Testis (tissue), 2 donors: ENCODE data around the gene TPO.

ENCODE experiments used
- POLR2A ChIP-seq: fragments of 450-650 bp; IDR thresholded peaks from one replicate; pipeline ENCODE4 v1.6.1; 2017; ENCODE audit warnings: antibody characterized with exemption, mild to moderate bottlenecking, moderate library complexity
- TF ChIP-seq, protein P1 (sequence below), 3 experiments: fragments of 450-650 bp in 2 of 3; fragments of 200-600 bp in 1 of 3; sonication (generic) in 1 of 3; IDR thresholded peaks; one replicate each; pipeline ENCODE4 v1.5.1; 2016 to 2019; ENCODE audit warnings: antibody characterized with exemption in 3 of 3, mild to moderate bottlenecking in 2 of 3, moderate library complexity in 1 of 3

DNA sequence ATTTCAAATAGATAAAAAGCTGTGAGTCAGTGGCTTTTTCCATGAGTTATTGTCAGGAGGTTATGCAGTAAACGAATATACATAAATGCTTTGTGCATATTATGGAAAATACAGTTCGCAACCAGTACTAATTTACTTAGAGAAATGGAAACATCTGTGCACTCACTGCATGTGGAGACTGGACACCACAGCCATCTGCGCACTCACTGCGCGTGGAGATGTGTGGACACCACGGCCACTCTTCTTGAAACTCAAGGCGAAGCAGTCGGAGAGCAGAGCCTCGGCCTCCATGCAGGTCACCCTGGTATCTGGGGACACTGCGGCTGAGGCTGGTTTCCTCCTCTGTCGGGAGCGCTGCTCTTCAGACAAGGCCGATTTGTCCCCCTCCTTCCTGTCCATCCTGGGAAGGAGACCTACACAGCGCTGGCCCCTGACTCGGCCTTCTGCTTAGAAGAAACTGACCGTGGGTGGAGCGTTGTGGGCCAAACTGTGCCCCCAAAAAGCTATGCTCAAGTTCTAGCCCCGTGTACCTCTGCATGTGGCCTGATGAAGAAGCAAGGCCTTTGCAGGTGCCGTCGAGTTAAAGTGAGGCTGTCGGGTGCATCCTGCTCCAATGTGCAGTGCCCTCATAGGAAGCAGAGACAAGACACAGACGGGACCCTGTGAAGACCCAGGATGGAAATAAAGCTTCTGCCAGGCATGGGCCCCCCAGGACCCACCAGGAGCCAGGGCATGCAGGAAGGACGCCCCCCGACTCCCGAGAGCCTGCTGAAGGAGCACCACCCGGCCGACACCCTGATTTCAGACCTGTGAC lies 88.0 kb downstream of the TPO start:
- TF ChIP-seq, protein P1, sequence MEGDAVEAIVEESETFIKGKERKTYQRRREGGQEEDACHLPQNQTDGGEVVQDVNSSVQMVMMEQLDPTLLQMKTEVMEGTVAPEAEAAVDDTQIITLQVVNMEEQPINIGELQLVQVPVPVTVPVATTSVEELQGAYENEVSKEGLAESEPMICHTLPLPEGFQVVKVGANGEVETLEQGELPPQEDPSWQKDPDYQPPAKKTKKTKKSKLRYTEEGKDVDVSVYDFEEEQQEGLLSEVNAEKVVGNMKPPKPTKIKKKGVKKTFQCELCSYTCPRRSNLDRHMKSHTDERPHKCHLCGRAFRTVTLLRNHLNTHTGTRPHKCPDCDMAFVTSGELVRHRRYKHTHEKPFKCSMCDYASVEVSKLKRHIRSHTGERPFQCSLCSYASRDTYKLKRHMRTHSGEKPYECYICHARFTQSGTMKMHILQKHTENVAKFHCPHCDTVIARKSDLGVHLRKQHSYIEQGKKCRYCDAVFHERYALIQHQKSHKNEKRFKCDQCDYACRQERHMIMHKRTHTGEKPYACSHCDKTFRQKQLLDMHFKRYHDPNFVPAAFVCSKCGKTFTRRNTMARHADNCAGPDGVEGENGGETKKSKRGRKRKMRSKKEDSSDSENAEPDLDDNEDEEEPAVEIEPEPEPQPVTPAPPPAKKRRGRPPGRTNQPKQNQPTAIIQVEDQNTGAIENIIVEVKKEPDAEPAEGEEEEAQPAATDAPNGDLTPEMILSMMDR (IDR thresholded peaks at IDR 0.05): no peak
- no peak for TF ChIP-seq POLR2A
